GM10266 (cell line): ENCODE data around the gene PSENEN.
"Not testable (repeated sequence)": the region's sequence is repeated elsewhere in the genome, so short reads cannot be mapped to it uniquely, and the experiment has no call there.

Experiments used
- DNase-seq: peaks from one replicate; pipeline ENCODE4 v3.0.0; 2012; ENCODE audit errors: extremely low spot score
- TF ChIP-seq, protein P1 (sequence below): IDR thresholded peaks from 2 replicates; pipeline ENCODE4 v1.5.1; 2012; ENCODE audit warnings: mild to moderate bottlenecking, low read depth; ENCODE audit not compliant: control insufficient read depth, insufficient read depth; ENCODE audit errors: missing control alignments

PSENEN gene

DNA sequence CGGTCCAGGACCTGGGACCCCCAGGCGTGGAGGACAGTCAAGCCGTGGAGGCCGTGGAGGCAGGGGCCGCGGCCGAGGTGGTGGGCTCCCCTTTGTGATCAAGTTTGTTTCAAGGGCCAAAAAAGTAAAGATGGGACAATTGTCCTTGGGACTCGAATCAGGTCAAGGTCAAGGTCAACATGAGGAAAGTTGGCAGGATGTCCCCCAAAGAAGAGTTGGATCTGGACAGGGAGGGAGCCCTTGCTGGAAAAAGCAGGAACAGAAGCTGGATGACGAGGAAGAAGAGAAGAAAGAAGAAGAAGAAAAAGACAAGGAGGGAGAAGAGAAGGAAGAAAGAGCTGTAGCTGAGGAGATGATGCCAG lies 25.3 kb upstream of the PSENEN start:
- no peak for DNase-seq
- TF ChIP-seq, protein P1, sequence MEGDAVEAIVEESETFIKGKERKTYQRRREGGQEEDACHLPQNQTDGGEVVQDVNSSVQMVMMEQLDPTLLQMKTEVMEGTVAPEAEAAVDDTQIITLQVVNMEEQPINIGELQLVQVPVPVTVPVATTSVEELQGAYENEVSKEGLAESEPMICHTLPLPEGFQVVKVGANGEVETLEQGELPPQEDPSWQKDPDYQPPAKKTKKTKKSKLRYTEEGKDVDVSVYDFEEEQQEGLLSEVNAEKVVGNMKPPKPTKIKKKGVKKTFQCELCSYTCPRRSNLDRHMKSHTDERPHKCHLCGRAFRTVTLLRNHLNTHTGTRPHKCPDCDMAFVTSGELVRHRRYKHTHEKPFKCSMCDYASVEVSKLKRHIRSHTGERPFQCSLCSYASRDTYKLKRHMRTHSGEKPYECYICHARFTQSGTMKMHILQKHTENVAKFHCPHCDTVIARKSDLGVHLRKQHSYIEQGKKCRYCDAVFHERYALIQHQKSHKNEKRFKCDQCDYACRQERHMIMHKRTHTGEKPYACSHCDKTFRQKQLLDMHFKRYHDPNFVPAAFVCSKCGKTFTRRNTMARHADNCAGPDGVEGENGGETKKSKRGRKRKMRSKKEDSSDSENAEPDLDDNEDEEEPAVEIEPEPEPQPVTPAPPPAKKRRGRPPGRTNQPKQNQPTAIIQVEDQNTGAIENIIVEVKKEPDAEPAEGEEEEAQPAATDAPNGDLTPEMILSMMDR = no peak

DNA sequence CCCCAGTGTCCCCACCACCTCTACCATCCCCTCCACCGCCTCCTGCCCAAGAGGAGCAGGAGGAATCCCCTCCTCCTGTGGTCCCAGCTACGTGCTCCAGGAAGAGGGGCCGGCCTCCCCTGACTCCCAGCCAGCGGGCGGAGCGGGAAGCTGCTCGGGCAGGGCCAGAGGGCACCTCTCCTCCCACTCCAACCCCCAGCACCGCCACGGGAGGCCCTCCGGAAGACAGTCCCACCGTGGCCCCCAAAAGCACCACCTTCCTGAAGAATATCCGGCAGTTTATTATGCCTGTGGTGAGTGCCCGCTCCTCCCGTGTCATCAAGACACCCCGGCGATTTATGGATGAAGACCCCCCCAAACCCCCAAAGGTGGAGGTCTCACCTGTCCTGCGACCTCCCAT lies 24.8 kb upstream of the PSENEN start:
- TF ChIP-seq, protein P1 = no peak
- DNase-seq = no peak

DNA sequence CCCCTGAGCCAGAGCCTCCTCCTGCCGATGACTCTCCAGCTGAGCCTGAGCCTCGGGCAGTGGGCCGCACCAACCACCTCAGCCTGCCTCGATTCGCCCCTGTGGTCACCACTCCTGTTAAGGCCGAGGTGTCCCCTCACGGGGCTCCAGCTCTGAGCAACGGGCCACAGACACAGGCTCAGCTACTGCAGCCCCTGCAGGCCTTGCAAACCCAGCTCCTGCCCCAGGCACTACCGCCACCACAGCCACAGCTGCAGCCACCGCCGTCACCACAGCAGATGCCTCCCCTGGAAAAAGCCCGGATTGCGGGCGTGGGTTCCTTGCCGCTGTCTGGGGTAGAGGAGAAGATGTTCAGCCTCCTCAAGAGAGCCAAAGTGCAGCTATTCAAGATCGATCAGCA lies 24.1 kb upstream of the PSENEN start:
- no peak for DNase-seq

DNA sequence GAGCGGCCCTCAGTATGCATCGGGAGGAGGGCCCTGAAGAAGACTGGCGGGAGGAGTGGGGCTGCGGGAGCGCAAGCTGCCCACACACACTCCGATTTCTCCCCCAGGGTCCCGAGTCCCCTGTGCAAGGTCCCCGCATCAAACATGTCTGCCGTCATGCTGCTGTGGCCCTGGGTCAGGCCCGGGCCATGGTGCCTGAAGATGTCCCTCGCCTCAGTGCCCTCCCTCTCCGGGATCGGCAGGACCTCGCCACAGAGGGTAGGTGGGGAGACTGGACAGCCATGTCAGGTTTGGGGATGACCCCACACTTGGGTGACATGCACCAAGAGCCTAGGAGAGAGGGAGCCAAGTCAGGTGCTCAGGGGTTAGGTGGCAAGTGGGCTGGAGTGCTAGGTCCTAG lies 23.0 kb upstream of the PSENEN start:
- TF ChIP-seq, protein P1 = no peak
- DNase-seq = no peak

More for the DNA sequence above, 24.1 kb upstream of the PSENEN start:
- TF ChIP-seq, protein P1 = no peak

DNA sequence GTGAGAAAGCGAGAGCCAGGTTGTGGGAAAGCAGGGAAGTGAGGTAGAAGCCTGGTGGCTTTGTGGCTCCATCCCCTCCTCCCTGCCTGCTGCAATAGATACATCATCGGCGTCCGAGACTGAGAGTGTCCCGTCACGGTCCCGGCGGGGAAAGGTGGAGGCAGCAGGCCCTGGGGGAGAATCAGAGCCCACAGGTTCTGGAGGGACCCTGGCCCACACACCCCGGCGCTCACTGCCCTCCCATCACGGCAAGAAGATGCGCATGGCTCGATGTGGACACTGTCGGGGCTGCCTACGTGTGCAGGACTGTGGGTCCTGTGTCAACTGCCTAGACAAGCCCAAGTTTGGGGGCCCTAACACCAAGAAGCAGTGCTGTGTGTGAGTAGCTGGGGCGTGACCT lies 22.6 kb upstream of the PSENEN start:
- TF ChIP-seq, protein P1 = no peak
- no peak for DNase-seq

DNA sequence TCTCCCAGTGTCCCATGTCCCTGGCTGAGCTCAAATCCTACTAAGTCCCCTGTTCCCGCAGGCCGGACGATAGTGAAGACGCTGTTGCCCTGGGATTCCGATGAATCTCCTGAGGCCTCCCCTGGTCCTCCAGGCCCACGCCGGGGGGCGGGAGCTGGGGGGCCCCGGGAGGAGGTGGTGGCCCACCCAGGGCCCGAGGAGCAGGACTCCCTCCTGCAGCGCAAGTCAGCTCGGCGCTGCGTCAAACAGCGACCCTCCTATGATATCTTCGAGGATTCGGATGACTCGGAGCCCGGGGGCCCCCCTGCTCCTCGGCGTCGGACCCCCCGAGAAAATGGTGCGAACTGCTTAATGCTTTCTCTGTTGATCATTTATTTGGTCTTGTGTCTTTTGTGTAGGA lies 21.8 kb upstream of the PSENEN start:
- TF ChIP-seq, protein P1 = no peak
- no peak for DNase-seq

DNA sequence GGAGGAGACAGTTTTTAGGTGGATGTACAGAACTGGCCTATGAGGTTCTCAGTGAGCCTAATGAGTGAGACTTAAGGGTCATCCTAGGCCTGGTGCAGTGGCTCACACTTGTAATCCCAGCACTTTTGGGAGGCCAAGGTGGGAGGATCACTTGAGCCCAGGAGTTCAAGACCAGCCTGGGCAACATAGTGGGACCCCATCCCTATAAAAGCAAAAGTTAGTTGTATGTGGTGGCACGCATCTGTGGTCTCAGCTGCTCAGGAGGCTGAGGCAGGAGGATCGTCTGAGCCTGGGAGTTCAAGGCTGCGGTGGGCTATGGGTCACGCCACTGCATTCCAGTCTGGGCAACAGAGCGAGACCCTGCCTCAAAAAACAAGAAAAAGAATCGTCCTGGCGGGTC lies 21.3 kb upstream of the PSENEN start:
- not testable (repeated sequence) for DNase-seq

DNA sequence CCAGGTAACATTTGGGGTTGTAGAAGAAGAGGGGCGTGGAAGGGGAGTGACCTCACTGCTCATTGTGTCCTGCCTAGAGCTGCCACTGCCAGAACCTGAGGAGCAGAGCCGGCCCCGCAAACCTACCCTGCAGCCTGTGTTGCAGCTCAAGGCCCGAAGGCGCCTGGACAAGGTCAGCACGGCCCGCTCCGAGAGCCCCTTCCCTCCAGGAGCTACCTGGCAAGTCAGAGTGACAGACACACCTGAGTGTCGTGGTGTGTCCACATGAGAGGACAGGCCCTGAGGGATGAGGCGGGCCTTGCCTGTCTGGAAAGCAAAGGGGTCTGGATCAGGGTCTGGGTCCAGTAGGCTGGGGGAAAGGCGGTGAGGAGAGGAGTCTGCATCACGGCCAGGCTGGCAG lies 20.9 kb upstream of the PSENEN start:
- DNase-seq = no peak
- TF ChIP-seq, protein P1 = no peak
